GM23338 (cell line): Measurements from ENCODE around the gene TRPC5OS. TPM values are rescaled to one million over a fixed set of nuclear protein-coding genes. Genes with fewer than 3 reads are reported as not detected.

ENCODE experiments used
- ATAC-seq: fragments of 200-7000 bp; cut with Tn5 transposase; 3 replicates; pipeline ENCODE4 v1.9.1; 2020
- DNase-seq: peaks from one replicate; pipeline ENCODE4 v3.0.0-alpha.2; 2015; ENCODE audit warnings: low spot score
- H2AFZ ChIP-seq: fragments of 200-600 bp; sonication (generic); 2 replicates; pipeline ENCODE4 v1.8.0; 2016; ENCODE audit warnings: antibody characterized with exemption, mild to moderate bottlenecking, moderate library complexity
- H3F3A ChIP-seq: fragments of 200-600 bp; sonication (generic); replicated peaks from 2 replicates; pipeline ENCODE4 v1.8.0; 2017; ENCODE audit warnings: antibody characterized with exemption, mixed run types, low read depth
- H3K27ac ChIP-seq: fragments of 200-600 bp; sonication (generic); 2 replicates; pipeline ENCODE4 v1.6.1; 2016; ENCODE audit warnings: low read depth
- H3K27me3 ChIP-seq: fragments of 200-600 bp; sonication (generic); 2 replicates; pipeline ENCODE4 v1.8.0; 2016; ENCODE audit warnings: mild to moderate bottlenecking, mixed run types, moderate library complexity; ENCODE audit not compliant: insufficient read depth
- H3K36me3 ChIP-seq: fragments of 200-600 bp; sonication (generic); 2 replicates; pipeline ENCODE4 v1.8.0; 2016; ENCODE audit warnings: mild to moderate bottlenecking; ENCODE audit not compliant: insufficient read depth
- H3K4me1 ChIP-seq: fragments of 200-600 bp; sonication (generic); 2 replicates; pipeline ENCODE4 v1.8.0; 2016; ENCODE audit warnings: mild to moderate bottlenecking, moderate library complexity; ENCODE audit not compliant: insufficient read depth
- H3K4me2 ChIP-seq: fragments of 200-600 bp; sonication (generic); 2 replicates; pipeline ENCODE4 v1.7.1; 2017; ENCODE audit warnings: mixed run types
- H3K4me3 ChIP-seq: fragments of 200-600 bp; sonication (generic); 2 replicates; pipeline ENCODE4 v1.6.1; 2016; ENCODE audit warnings: mixed run types
- H3K79me2 ChIP-seq: fragments of 200-600 bp; sonication (generic); replicated peaks from 2 replicates; pipeline ENCODE4 v1.8.0; 2017; ENCODE audit warnings: mild to moderate bottlenecking; ENCODE audit not compliant: insufficient read depth
- H3K9me2 ChIP-seq: fragments of 200-600 bp; sonication (generic); 2 replicates; pipeline ENCODE4 v1.8.0; 2017; ENCODE audit not compliant: insufficient read depth
- H4K20me1 ChIP-seq: fragments of 200-600 bp; sonication (generic); replicated peaks from 2 replicates; pipeline ENCODE4 v1.8.0; 2017; ENCODE audit warnings: mild to moderate bottlenecking; ENCODE audit not compliant: insufficient read depth
- H3K27ac Mint-ChIP-seq: 2 replicates; pipeline ENCODE4 v1.8.0; 2020; ENCODE audit warnings: inconsistent platforms, mild to moderate bottlenecking, moderate library complexity, mixed read lengths
- H3K27me3 Mint-ChIP-seq: 3 replicates; pipeline ENCODE4 v1.8.0; 2022; ENCODE audit warnings: low read depth, mild to moderate bottlenecking, moderate library complexity, mixed read lengths, inconsistent platforms; ENCODE audit not compliant: insufficient read depth, poor library complexity
- H3K36me3 Mint-ChIP-seq: 3 replicates; pipeline ENCODE4 v1.8.0; 2021; ENCODE audit warnings: low read depth, mild to moderate bottlenecking, inconsistent platforms, moderate library complexity, mixed read lengths
- H3K4me1 Mint-ChIP-seq: 3 replicates; pipeline ENCODE4 v1.8.0; 2020; ENCODE audit warnings: mild to moderate bottlenecking, inconsistent platforms, mixed read lengths
- H3K4me3 Mint-ChIP-seq: 3 replicates; pipeline ENCODE4 v1.8.0; 2021; ENCODE audit warnings: moderate library complexity, mild to moderate bottlenecking, inconsistent platforms, mixed read lengths
- H3K9me3 Mint-ChIP-seq: 3 replicates; pipeline ENCODE4 v1.8.0; 2020; ENCODE audit warnings: moderate library complexity, mild to moderate bottlenecking, inconsistent platforms, mixed read lengths
- CREB1 ChIP-seq: fragments of 250-450 bp; sonication (Bioruptor Pico); IDR thresholded peaks from 2 replicates; pipeline ENCODE4 v1.5.0; 2020; ENCODE audit warnings: low read depth, mild to moderate bottlenecking, moderate library complexity
- CTCF ChIP-seq, 2 experiments: fragments of 200-600 bp in 1 of 2; sonication (generic) in 1 of 2; conservative IDR thresholded peaks; 2 replicates each; pipeline versions ENCODE4 v1.5.1 to v1.6.1; 2016 to 2017; ENCODE audit warnings: antibody characterized with exemption in 2 of 2, low read depth in 2 of 2, mild to moderate bottlenecking in 2 of 2, moderate library complexity in 1 of 2
- EZH2phosphoT487 ChIP-seq: fragments of 200-600 bp; sonication (generic); IDR thresholded peaks from one replicate; pipeline ENCODE4 v1.8.1; 2018; ENCODE audit warnings: antibody characterized with exemption; ENCODE audit not compliant: unreplicated experiment
- JUNB ChIP-seq: IDR thresholded peaks from one replicate; pipeline ENCODE4 v1.6.1; 2016; ENCODE audit warnings: antibody characterized with exemption; ENCODE audit not compliant: unreplicated experiment
- NANOG ChIP-seq: IDR thresholded peaks from 2 replicates; pipeline ENCODE4 v1.6.1; 2016; ENCODE audit warnings: antibody characterized with exemption, borderline replicate concordance
- POLR2AphosphoS5 ChIP-seq: IDR thresholded peaks from 2 replicates; pipeline ENCODE4 v1.6.1; 2016; ENCODE audit warnings: antibody characterized with exemption, low read depth
- REST ChIP-seq: IDR thresholded peaks from one replicate; pipeline ENCODE4 v1.6.1; 2018; ENCODE audit warnings: antibody characterized with exemption; ENCODE audit not compliant: unreplicated experiment
- STAT1 ChIP-seq: IDR thresholded peaks from one replicate; pipeline ENCODE4 v1.6.1; 2016; ENCODE audit warnings: antibody characterized with exemption; ENCODE audit not compliant: unreplicated experiment
- ZNF114 ChIP-seq: fragments of 250-450 bp; sonication (Bioruptor Pico); IDR thresholded peaks from 2 replicates; pipeline ENCODE4 v1.5.0; 2020; ENCODE audit warnings: mild to moderate bottlenecking, moderate library complexity
- ZNF331 ChIP-seq: fragments of 250-450 bp; sonication (Bioruptor Pico); IDR thresholded peaks from 2 replicates; pipeline ENCODE4 v1.5.0; 2020; ENCODE audit warnings: low read depth, mild to moderate bottlenecking, moderate library complexity
- polyA plus RNA-seq: library from polyadenylated mRNA; unstranded; fragments of >200 nt; fragmentation: Nextera tagmentation; extraction: Ambion mirVana; gene quantifications from 2 replicates; pipeline ENCODE4 v1.2.1, GENCODE V29; 2016
- total RNA-seq: library from RNA; depleted of rRNA; stranded (reverse); fragments of >200 nt; shearing (Covaris generic); gene quantifications from 2 replicates; pipeline ENCODE4 v1.2.3, GENCODE V29; 2014

TRPC5OS gene
- total and polyA plus RNA-seq, 2 experiments from 2014 or later: not detected

- Histone ChIP-seq H4K20me1 (no peaks in the 10 kb centered on the region), H3K27ac (no peak overlapping the region), H3K79me2 (no peaks in the 10 kb centered on the region), H2AFZ (no peak overlapping the region), H3K4me3 (no peak overlapping the region), H3K9me2 (no peaks in the 10 kb centered on the region), H3F3A (no peaks in the 10 kb centered on the region), H3K27me3 (no peaks in the 10 kb centered on the region), H3K4me1 (no peaks in the 10 kb centered on the region), H3K4me2 (no peak overlapping the region), H3K36me3 (no peaks in the 10 kb centered on the region)
- TF ChIP-seq JUNB (no peak), ZNF331 (CRISPR knock-in tag) (no peak), NANOG (no peak), POLR2AphosphoS5 (no peak), REST (no peak), STAT1 (no peak), CTCF (conservative IDR thresholded peaks at IDR 0.05; ENCODE audit: low read depth in 2 of 2) (no peak), EZH2phosphoT487 (no peak)
- Mint-ChIP-seq H3K36me3 (peaks cover 5% of the 10 kb centered on the region; the same call in 2 of the 3 replicates), H3K4me3 (no peak overlapping the region), H3K9me3 (peaks cover 20% of the 10 kb centered on the region; the same call in 2 of the 3 replicates), H3K27me3 (no peaks in the 10 kb centered on the region), H3K4me1 (peaks cover 3% of the 10 kb centered on the region; the same call in 2 of the 3 replicates), H3K27ac (no peak overlapping the region)
- no peak for DNase-seq
- no peak for ATAC-seq
These were observed 45.4 kb upstream of the TRPC5OS start for GRCh38 chrX:111830571-111830970.

- Mint-ChIP-seq H3K4me3 (no peak overlapping the region), H3K27me3 (no peaks in the 10 kb centered on the region), H3K4me1 (no peaks in the 10 kb centered on the region), H3K27ac (no peak overlapping the region), H3K9me3 (peaks cover 20% of the 10 kb centered on the region; the same call in 2 of the 3 replicates), H3K36me3 (peaks cover 5% of the 10 kb centered on the region; the same call in 2 of the 3 replicates)
- Histone ChIP-seq H3K79me2 (no peaks in the 10 kb centered on the region), H3K4me3 (no peak overlapping the region), H3F3A (no peaks in the 10 kb centered on the region), H4K20me1 (no peaks in the 10 kb centered on the region), H3K27me3 (no peaks in the 10 kb centered on the region), H3K36me3 (no peaks in the 10 kb centered on the region), H3K4me2 (no peak overlapping the region), H3K27ac (no peak overlapping the region), H3K4me1 (no peaks in the 10 kb centered on the region), H2AFZ (no peak overlapping the region), H3K9me2 (no peaks in the 10 kb centered on the region)
- no peak for DNase-seq
- TF ChIP-seq CREB1 (CRISPR knock-in tag) (no peak), ZNF114 (CRISPR knock-in tag) (no peak), CTCF (conservative IDR thresholded peaks at IDR 0.05; ENCODE audit: low read depth in 2 of 2) (no peak), EZH2phosphoT487 (no peak)
- ATAC-seq: no peak
These were observed 44.6 kb upstream of the TRPC5OS start for GRCh38 chrX:111831343-111831742.
